NCI-H1048 (cell line): Measurements from ENCODE around the gene P2RY12.

ENCODE experiments used
- DNase-seq: peaks from one replicate; lab custom pipeline; 2025; lab: John Stamatoyannopoulos, UW

Gene P2RY12

GRCh38 chr3:151384741-151385174 is at the start of gene P2RY12:
Gene P2RY12 (minus strand): TSS chr3:151384753. CDS start chr3:151338845, 45,908 bp downstream.
- no peak for DNase-seq

- no peak for DNase-seq
Measured at GRCh38 chr3:151432616-151433372, 48.2 kb upstream of the P2RY12 start.

GRCh38 chr3:151431940-151432339 is 47.4 kb upstream of the P2RY12 start:
- DNase-seq, result no peak

- DNase-seq, result no peak
Measured at GRCh38 chr3:151430821-151431484, 46.4 kb upstream of the P2RY12 start.

- no peak for DNase-seq
Measured at GRCh38 chr3:151428386-151428785, 43.8 kb upstream of the P2RY12 start.

- DNase-seq, result no peak
Measured at GRCh38 chr3:151426341-151426657, 41.7 kb upstream of the P2RY12 start.

GRCh38 chr3:151425627-151426340 is 41.2 kb upstream of the P2RY12 start:
- no peak for DNase-seq

GRCh38 chr3:151423091-151423490 is 38.5 kb upstream of the P2RY12 start:
- no peak for DNase-seq

GRCh38 chr3:151421938-151422337 is 37.4 kb upstream of the P2RY12 start:
- DNase-seq, result no peak

- no peak for DNase-seq
Measured at GRCh38 chr3:151419806-151420205, 35.3 kb upstream of the P2RY12 start.

- DNase-seq, result no peak
Measured at GRCh38 chr3:151415289-151415688, 30.7 kb upstream of the P2RY12 start.

GRCh38 chr3:151412989-151413388 is 28.4 kb upstream of the P2RY12 start:
- DNase-seq, result no peak

- DNase-seq, result no peak
Measured at GRCh38 chr3:151410891-151411559, 26.5 kb upstream of the P2RY12 start.

GRCh38 chr3:151407928-151408327 is 23.4 kb upstream of the P2RY12 start:
- DNase-seq, result no peak

GRCh38 chr3:151404316-151404715 is 19.8 kb upstream of the P2RY12 start:
- DNase-seq, result no peak

GRCh38 chr3:151403246-151403645 is 18.7 kb upstream of the P2RY12 start:
- DNase-seq, result no peak

GRCh38 chr3:151402349-151402748 is 17.8 kb upstream of the P2RY12 start:
- no peak for DNase-seq

GRCh38 chr3:151400341-151400740 is 15.8 kb upstream of the P2RY12 start:
- DNase-seq, result no peak

GRCh38 chr3:151398895-151399294 is 14.3 kb upstream of the P2RY12 start:
- DNase-seq, result no peak

GRCh38 chr3:151395806-151396205 is 11.3 kb upstream of the P2RY12 start:
- DNase-seq, result no peak

- no peak for DNase-seq
Measured at GRCh38 chr3:151394611-151395010, 10.1 kb upstream of the P2RY12 start.

- no peak for DNase-seq
Measured at GRCh38 chr3:151393941-151394340, 9.4 kb upstream of the P2RY12 start.
